ENCODE data around the gene FREM2. TPM values are rescaled to one million over a fixed set of nuclear protein-coding genes. Genes with fewer than 3 reads are reported as not detected.

The FREM2 gene
- total RNA-seq, 1 experiment from 2014 or later: 0.04 TPM

DNA sequence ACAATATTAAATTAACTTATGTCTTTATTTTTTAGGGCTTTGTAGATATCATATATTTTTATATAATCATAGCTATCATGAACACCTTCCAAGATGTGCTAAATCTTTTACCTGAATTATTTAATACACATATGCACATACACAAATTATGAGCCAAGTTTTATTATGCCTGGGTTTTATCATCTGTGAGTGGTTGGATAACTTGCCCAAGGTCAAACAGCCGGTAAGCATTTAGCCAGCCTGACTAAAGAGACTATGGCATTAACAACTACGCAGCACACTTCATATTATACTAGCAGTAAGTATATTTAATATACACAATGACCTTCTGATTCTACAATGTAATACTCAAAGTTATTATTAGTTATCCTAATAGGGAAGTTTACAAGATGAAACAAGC, 132.7 kb downstream of the FREM2 start:
- Histone ChIP-seq H2AFZ (ENCODE audit: low read length) (no peak overlapping the region), H3K4me3 (ENCODE audit: low read length) (no peak overlapping the region), H3K9me3 (ENCODE audit: low read length) (no peaks in the 10 kb centered on the region), H3K27ac (ENCODE audit: low read length) (no peak overlapping the region), H3K4me2 (ENCODE audit: low read length) (no peak overlapping the region), H3K4me1 (ENCODE audit: insufficient read depth, low read length) (no peaks in the 10 kb centered on the region), H3K9me2 (replicated peaks; ENCODE audit: low read length) (no peaks in the 10 kb centered on the region), H3F3A (ENCODE audit: low read length, unreplicated experiment) (no peaks in the 10 kb centered on the region), H3K9ac (ENCODE audit: low read length) (no peak overlapping the region), H3K79me2 (ENCODE audit: low read length) (no peaks in the 10 kb centered on the region), H3K36me3 (ENCODE audit: low read depth, low read length) (no peaks in the 10 kb centered on the region), H3K27me3 (ENCODE audit: low read length) (peaks cover 12% of the 10 kb centered on the region), H4K20me1 (ENCODE audit: low read length) (no peaks in the 10 kb centered on the region)
- CTCF ChIA-PET: no interaction called here
- no TSS peak for BruUV-seq (replicated peaks)
- intact Hi-C loops (cut with micrococcal nuclease): no loop called here
- no peak for DNase-seq
- TF ChIP-seq EZH2phosphoT487 (IDR thresholded peaks at IDR 0.05; ENCODE audit: borderline replicate concordance, low read length) (no peak), CTCF (conservative IDR thresholded peaks at IDR 0.05; ENCODE audit: low read depth, low read length) (no peak), EZH2 (IDR thresholded peaks at IDR 0.05; ENCODE audit: low read length, unreplicated experiment) (no peak)
- no peak for ATAC-seq
- POLR2A ChIA-PET (ENCODE audit: unreplicated experiment): interaction anchor here (0.6 kb wide), 1 partner anchor 26 kb away, joined by 6 read pairs; no protein-coding TSS in a partner anchor

- Histone ChIP-seq H3F3A (ENCODE audit: low read length, unreplicated experiment) (no peaks in the 10 kb centered on the region), H4K20me1 (ENCODE audit: low read length) (no peaks in the 10 kb centered on the region), H3K9me2 (replicated peaks; ENCODE audit: low read length) (no peaks in the 10 kb centered on the region), H3K36me3 (ENCODE audit: low read depth, low read length) (no peaks in the 10 kb centered on the region), H3K4me2 (ENCODE audit: low read length) (no peak overlapping the region), H3K4me1 (ENCODE audit: insufficient read depth, low read length) (no peaks in the 10 kb centered on the region), H3K27me3 (ENCODE audit: low read length) (peaks cover 15% of the 10 kb centered on the region), H3K9me3 (ENCODE audit: low read length) (no peaks in the 10 kb centered on the region), H3K9ac (ENCODE audit: low read length) (no peak overlapping the region), H2AFZ (ENCODE audit: low read length) (no peak overlapping the region), H3K79me2 (ENCODE audit: low read length) (no peaks in the 10 kb centered on the region), H3K27ac (ENCODE audit: low read length) (no peak overlapping the region), H3K4me3 (ENCODE audit: low read length) (no peak overlapping the region)
- ATAC-seq (no peak), DNase-seq (no peak)
- intact Hi-C loops (cut with micrococcal nuclease): no loop called here
- POLR2A ChIA-PET (ENCODE audit: unreplicated experiment): no interaction called here
- no peak for TF ChIP-seq EZH2phosphoT487 (IDR thresholded peaks at IDR 0.05; ENCODE audit: borderline replicate concordance, low read length)
- no peak for TF ChIP-seq CTCF (conservative IDR thresholded peaks at IDR 0.05; ENCODE audit: low read depth, low read length)
- TF ChIP-seq EZH2 (IDR thresholded peaks at IDR 0.05; ENCODE audit: low read length, unreplicated experiment): no peak
- CTCF ChIA-PET: no interaction called here
- BruUV-seq (replicated peaks): no TSS peak
Observed at GRCh38 chr13:38821770-38822551, 135.1 kb downstream of the FREM2 start.

GRCh38 chr13:38824342-38824741, 137.5 kb downstream of the FREM2 start:
- no peaks in the 10 kb centered on the region for H3K4me1 ChIP-seq (ENCODE audit: insufficient read depth, low read length)
- TF ChIP-seq EZH2phosphoT487 (IDR thresholded peaks at IDR 0.05; ENCODE audit: borderline replicate concordance, low read length) (no peak), EZH2 (IDR thresholded peaks at IDR 0.05; ENCODE audit: low read length, unreplicated experiment) (no peak), CTCF (conservative IDR thresholded peaks at IDR 0.05; ENCODE audit: low read depth, low read length) (no peak)
- ChIA-PET CTCF (no interaction called here), POLR2A (ENCODE audit: unreplicated experiment) (no interaction called here)
- ATAC-seq (no peak), DNase-seq (no peak)
- H3K9me3 ChIP-seq (ENCODE audit: low read length): no peaks in the 10 kb centered on the region
- no peak overlapping the region for H3K4me3 ChIP-seq (ENCODE audit: low read length)
- H3K36me3 ChIP-seq (ENCODE audit: low read depth, low read length): no peaks in the 10 kb centered on the region
- H3F3A ChIP-seq (ENCODE audit: low read length, unreplicated experiment): no peaks in the 10 kb centered on the region
- H3K9me2 ChIP-seq (replicated peaks; ENCODE audit: low read length): no peaks in the 10 kb centered on the region
- H3K27me3 ChIP-seq (ENCODE audit: low read length): peaks cover 11% of the 10 kb centered on the region
- H3K4me2 ChIP-seq (ENCODE audit: low read length): no peak overlapping the region
- intact Hi-C loops (cut with micrococcal nuclease): no loop called here
- no peak overlapping the region for H3K9ac ChIP-seq (ENCODE audit: low read length)
- H3K27ac ChIP-seq (ENCODE audit: low read length): no peak overlapping the region
- H2AFZ ChIP-seq (ENCODE audit: low read length): no peak overlapping the region
- H4K20me1 ChIP-seq (ENCODE audit: low read length): no peaks in the 10 kb centered on the region
- no peaks in the 10 kb centered on the region for H3K79me2 ChIP-seq (ENCODE audit: low read length)
- BruUV-seq (replicated peaks): no TSS peak

All from PC-3 (cell line).